Esophagus mucosa (tissue), 1 donor: Measurements from ENCODE around the gene PKLR. TPM values are rescaled to one million over a fixed set of nuclear protein-coding genes. Genes with fewer than 3 reads are reported as not detected.
"Not testable (repeated sequence)": the region's sequence is repeated elsewhere in the genome, so short reads cannot be mapped to it uniquely, and the experiment has no call there.

Experiments
- ATAC-seq: fragments of 200-7000 bp; cut with Tn5 transposase; one replicate; pipeline ENCODE4 v1.9.1; 2020
- total RNA-seq: library from RNA; stranded (reverse); gene quantifications from one replicate; pipeline ENCODE4 v1.2.4, GENCODE V29; 2023
- donor health status: DM: yes; HTN: yes; CAD: no.

The PKLR gene
- total RNA-seq, 1 donor from 2014 or later: 0.20 TPM

GRCh38 chr1:155316922-155317321, 15.7 kb upstream of the PKLR start:
- ATAC-seq: no peak

GRCh38 chr1:155313261-155313660, 12.0 kb upstream of the PKLR start:
- ATAC-seq: no peak

- peak; percentile 4 for ATAC-seq
These were observed 8.3 kb upstream of the PKLR start for GRCh38 chr1:155309423-155310021.

GRCh38 chr1:155308493-155309422, 7.5 kb upstream of the PKLR start, which contains the start of gene FDPS:
TSS of gene FDPS (plus strand) at chr1:155308866. CDS start at chr1:155309790, 924 bp downstream.
- peak; percentile 99 for ATAC-seq

GRCh38 chr1:155307247-155307740, 6.1 kb upstream of the PKLR start:
- no peak for ATAC-seq

GRCh38 chr1:155305881-155306391, 4.7 kb upstream of the PKLR start:
- ATAC-seq: no peak

- ATAC-seq: no peak
These were observed 3.4 kb upstream of the PKLR start for GRCh38 chr1:155304558-155305063.

DNA sequence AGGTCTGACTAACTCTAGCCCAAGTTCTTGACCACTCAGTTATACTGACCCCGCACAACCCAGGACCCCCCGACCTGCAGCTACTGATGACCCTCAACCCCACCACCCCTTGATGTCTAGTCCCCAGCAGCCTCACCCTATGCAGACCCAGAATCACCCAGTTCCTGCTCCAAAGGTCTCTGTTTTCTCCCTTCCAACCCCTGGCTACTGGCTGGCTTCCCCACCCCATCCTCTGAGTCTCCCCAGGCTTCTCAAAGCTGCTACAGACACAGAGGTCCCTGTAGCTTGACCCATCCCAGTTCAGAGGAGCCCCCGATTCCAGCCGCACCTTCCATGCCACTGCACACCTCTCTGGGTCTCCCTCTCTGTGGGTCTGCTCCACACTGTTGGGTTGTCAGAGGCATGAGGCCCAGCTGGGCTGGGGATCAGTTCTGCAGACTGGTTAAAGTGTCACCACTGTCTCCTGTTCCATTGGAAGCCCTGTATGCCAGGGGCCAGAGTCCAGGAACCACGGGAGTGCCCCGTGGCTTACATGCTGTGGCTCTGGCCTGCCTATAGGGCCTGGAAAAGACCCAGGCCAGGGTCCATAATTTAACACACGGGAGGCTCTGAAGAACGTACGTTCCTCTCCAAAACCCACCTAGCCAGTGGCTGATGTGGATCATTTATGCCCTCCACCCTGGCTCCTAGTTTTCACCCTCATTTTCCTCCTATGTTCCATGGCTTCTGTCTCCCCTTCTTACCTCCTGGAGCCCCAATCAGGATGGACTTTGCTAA, 497 bp downstream of the PKLR start:
- ATAC-seq: no peak

DNA sequence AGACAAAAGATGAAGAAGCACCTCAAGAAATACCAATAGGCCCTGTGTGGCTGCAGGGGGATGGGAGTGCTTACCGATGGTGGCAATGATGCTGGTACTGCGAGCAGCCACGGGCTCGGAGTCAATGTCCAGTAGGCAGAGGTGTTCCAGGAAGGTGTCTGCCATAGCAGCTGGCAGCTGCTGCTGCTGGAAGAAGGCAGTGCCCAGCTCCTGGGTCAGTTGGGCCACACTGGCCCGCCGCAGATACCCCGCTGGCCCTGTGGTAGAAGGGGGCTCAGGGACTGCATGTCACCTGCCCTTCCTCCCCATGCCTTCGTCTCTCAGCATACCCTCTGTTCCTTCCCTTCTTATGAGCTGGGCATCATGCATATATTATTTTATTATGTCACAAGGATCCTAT, 1.2 kb downstream of the PKLR start:
- ATAC-seq: no peak

DNA sequence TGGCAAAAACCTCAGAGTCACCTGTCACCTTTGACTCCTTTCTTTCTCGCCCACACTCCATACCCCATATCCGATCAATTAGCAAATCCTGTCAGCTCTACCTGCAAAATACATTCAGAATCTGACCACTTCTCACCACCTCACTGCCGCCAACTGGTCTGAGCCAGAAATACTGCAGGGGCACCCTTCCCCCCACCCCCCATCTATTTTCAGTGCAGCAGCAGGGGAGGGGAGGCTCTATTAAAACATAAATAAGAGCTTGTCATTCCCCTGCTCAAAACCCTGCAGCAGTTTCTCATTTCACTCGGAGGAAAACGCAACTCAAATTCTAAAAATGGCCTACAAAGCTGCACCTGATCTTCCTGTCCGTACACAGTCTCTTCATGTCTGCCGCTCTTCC, 3.9 kb downstream of the PKLR start:
- no peak for ATAC-seq

- no peak for ATAC-seq
These were observed 4.6 kb downstream of the PKLR start for GRCh38 chr1:155296661-155297060.

DNA sequence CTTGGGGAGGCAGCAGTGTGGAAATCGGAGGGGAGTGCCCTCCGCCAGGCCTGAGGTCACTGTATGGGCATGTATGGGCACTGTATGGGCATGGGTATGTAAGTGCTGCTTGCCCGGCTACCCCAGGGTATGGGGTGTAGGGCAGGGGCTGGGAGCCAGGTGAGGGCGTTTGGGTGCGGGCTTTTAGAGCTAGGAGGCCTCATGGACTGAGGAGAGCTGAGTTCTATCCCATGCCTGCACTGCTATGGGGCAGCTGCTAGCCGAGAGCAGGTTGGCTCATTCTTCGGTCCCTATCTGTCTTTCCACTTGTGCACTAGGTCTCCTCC, 5.3 kb downstream of the PKLR start:
- peak; percentile 54 for ATAC-seq

DNA sequence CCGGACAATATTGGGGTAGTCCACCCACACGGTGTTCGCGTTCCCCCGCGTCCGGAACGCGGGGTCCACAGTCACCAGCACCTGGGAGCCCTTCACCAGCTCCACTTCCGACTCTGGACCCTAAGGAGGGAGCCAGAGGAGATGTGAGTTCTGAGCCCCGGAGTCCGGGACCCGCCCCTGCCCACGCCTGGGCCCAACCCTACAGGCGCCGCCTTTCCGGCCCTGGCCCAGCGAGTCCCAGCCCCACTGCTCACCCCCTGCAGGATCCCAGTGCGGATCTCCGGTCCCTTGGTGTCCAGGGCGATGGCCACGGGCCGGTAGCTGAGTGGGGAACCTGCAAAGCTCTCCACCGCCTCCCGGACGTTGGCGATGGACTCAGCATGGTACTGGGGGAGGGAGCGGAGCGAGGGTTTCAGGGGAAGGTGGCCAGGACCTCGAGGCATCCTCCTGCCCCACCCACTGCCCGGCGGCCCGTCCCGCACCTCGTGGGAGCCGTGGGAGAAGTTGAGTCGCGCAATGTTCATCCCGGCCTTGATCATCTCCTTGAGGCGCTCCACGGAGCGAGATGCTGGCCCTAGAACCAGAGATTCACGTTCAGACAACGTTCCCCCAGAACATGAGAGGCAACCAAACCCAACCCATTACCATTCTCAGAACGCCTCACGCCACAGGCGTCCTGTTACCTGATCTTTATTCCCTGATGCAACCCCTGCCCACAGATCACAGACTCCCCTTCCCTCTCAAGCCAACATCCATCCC, 5.9 kb downstream of the PKLR start:
- peak; percentile 68 for ATAC-seq

- ATAC-seq: peak; percentile 21
These were observed 6.6 kb downstream of the PKLR start for GRCh38 chr1:155294520-155295182.

DNA sequence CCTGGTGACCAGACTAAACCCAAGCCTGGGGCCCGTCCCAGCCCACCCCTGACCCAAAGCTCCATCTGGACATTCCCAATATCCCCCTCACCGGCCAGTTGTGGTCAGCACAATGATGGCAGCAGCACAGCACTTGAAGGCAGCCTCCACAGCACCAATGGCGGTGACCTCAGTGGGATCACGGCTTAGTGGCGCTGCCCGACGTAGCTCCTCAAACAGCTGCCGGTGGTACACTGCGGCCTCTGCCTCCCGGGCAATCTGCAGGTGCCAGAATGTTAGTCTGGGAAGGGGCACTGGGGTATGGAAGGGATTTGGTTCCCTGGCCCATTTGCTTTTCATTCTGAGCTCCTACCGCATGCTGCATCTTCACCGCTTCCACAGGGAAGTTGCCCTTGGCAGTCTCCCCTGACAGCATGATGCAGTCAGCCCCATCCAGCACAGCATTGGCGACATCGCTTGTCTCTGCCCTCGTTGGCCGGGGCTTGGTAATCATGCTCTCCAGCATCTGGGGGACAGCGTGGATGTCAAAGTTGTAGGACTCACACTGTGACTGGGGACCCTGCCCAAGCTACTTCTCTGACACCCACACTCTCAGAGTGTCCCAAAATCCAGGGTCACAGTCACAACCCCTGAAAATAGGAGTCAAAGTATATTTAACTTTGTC, 8.0 kb downstream of the PKLR start:
- no peak for ATAC-seq

- ATAC-seq: not testable (repeated sequence)
These were observed 10.2 kb downstream of the PKLR start for GRCh38 chr1:155291006-155291405.

DNA sequence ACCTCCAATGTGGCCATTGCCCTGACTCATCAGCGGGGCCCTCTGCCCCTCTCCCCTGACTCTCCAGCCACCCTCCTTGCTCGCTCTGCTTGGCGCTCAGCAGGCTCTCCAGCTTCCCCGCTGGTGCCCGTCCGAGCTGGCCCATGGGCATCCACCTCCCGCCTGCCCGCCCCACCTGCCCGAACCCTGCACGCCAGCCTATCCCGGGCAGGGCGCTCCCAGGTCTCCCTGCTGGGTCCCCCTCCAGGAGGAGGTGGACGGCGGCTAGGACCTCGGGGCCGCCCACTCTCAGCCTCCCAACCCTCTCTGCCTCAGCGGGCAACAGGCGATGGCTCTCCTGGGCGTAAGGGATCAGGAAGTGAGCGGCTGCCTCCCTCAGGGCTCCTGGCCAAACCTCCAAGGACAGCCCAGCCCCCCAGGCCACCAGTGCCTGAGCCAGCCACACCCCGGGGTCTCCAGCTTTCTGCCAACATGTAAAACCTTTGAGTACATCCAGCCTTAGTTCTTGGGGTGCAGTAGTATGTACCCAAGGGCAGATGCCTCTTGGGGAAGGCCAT, 13.2 kb downstream of the PKLR start:
- no peak for ATAC-seq

GRCh38 chr1:155286544-155286943, 14.7 kb downstream of the PKLR start:
- ATAC-seq: no peak

- no peak for ATAC-seq
These were observed 15.6 kb downstream of the PKLR start for GRCh38 chr1:155285631-155286044.

DNA sequence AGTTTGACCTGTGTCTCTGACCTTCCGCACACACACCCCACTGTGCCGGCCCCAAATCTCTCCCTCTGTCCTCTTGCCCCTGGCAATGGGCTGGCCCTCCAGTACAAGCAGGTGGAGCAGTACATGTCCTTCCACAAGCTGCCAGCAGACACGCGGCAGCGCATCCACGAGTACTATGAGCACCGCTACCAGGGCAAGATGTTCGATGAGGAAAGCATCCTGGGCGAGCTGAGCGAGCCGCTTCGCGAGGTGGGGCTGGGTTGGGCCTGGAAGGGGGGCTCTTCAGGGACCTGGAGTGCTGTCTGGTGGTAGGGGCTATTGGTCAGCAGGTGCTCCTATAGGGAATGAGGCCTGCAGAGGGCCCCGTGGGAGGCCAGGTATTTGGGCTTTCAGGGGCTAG, 16.2 kb downstream of the PKLR start:
- no peak for ATAC-seq
